ENCODE results near the gene MAP7. TPM values are rescaled to one million over a fixed set of nuclear protein-coding genes. Genes with fewer than 3 reads are reported as not detected.
"Not testable (repeated sequence)": the region's sequence is repeated elsewhere in the genome, so short reads cannot be mapped to it uniquely, and the experiment has no call there.

The MAP7 gene
- total RNA-seq, 1 donor from 2014 or later = 0.40 TPM

DNA sequence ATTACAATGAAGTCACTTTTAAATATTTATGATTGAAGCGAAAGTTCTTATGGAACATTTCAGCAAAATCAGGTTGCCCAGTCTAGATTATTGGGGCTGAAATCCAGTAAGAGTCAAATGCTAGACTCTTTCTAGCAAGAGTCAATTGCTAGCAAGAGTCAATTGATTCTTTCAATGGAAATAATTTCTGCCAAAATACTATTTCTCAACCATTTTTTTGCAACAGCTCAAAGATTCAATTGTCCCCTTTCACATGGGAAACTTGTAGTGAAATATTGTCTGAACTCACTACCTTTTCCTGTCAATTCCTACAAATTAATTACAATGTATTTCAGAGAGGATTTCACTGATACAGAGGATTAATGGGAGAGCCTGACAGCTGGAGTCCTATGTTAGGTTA, 78.3 kb downstream of the MAP7 start:
- DNase-seq (ENCODE audit: low read depth) = no peak

DNA sequence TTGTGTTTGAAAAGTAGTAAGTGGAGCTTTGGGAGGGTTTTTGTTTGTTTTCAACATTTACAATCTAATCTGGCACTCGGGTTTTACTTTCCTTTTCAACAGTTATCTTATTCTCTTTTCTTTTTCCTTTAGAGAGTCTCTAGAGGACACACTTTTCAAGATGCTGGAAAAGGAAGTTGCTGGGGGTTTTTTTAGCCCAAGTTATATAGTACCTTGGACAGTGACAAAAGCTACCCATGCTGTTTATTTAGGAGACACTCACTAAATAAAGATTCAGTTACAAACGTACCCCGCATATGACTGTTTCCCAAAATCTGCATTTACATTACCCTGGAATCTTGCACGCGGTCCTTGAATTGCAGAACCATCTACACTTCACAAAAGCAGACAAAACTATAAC, 78.8 kb downstream of the MAP7 start:
- peak; percentile 17 for DNase-seq (ENCODE audit: low read depth)

DNA sequence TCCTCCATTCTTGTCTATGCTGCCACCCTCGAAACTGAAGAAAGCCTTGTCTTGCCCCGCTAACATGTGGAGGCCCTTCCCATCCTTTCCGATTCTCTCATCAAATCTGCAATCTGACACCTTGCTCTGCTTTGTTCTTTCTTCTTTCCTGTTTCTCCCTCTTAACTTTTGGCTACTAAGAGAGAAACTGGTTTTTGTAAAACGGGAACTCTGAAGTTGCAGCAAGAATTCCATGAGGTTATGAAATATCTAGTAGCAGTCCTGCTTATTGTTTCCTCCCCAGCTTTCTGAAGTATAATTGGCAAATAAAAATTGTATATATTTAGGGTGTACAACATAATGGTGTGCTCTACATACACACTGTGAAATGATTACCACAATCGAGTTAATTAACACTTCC, 80.2 kb downstream of the MAP7 start:
- no peak for DNase-seq (ENCODE audit: low read depth)

DNA sequence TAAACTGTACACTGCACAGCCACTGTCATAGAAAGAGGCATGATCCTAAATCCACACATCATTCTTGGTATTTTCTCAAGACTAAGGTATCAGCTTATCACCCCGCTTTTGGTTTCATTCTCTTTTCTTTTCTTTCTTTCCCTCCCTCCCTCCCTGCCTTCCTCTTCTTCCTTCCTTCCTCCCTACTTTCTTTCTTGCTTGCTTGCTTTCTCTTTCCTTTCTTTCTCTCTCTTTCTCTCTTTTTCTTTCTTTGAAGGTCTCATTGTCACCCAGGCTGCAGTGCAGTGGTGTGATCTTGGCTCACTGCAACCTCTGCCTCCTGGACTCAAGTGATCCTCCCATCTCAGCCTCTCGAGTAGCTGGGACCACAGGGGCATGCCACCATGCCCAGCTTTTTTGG, 81.1 kb downstream of the MAP7 start:
- no peak for DNase-seq (ENCODE audit: low read depth)

DNA sequence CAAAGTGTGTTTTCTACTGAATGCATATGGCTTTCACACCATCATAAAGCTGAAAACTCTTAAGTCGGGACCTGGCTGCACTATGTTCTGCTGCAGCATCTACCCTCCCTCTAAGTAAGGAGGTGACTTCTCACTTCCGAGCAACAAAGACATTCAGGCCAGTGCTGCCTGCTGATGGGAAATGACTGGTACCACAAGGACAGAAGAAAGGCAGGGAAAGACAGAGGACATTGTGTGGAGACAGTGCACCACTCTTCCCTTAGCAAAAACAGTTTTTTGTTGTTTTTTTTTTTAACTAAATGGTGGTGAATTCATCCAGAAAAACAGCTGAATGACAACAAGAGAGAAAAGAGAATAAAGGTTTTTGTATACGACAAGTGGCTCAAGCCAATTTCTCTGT, 81.5 kb downstream of the MAP7 start:
- no peak for DNase-seq (ENCODE audit: low read depth)

DNA sequence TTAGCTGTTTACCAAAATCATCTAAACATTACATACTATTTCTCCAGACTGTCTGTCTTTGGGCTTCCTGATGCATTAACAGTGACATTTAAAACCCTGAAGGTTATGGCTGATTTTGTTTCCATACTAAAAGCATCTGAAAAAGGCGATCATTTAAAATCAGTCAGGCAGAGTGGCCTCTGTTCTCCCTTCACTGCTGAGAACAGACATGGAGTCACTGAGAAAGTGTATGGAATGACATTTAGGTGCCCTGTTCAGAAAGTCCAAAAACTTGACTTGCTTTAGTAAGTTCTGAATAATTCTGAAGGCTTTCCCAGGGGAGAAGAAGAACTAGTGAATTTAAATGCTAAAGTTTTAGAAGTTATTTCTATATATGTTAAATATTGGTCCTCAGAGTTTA, 83.0 kb downstream of the MAP7 start:
- DNase-seq (ENCODE audit: low read depth) = no peak

DNA sequence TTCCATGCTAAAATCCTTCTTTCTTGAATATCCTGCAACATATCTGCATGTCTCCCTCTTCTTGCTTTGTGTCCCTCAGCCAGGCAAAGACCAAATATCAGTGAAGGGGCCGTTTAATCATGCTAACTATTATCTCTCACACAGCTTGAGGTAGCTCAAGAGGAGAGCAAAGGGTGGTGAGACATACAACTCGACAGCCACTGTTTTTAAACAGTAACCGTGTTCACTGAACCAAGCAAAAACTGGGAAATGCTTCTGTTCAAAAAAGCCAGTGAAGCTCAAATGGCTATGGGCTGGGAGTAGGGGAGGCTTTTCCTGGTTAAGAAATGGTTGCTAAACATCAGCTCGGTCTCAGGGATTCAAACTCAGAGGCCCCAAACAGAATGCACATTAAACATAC, 83.4 kb downstream of the MAP7 start:
- DNase-seq (ENCODE audit: low read depth) = no peak

DNA sequence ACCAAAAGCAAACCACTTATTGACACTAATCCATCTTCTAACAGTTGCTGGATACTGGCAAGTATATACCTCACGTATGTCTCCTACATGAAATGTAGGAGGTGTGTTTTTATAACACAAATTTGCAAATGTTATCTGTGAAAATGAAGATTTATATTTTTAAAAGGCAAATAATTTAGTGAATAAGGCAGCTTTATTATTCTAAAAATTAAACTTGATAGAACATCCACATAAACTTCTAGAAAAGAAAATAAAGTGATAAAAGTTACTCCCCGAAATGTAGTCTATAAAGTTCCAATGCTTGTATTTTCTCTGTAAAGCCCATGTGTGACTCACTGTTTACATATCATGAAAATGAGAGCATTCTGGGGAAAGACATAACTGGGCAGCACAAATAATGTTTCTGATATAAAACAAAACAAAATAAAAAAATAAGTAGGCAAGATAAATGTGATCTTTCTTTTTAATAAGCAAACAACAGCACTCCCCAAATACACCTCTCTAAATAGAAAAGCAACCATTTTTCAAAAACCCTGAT, 84.4 kb downstream of the MAP7 start:
- DNase-seq (ENCODE audit: low read depth) = no peak

DNA sequence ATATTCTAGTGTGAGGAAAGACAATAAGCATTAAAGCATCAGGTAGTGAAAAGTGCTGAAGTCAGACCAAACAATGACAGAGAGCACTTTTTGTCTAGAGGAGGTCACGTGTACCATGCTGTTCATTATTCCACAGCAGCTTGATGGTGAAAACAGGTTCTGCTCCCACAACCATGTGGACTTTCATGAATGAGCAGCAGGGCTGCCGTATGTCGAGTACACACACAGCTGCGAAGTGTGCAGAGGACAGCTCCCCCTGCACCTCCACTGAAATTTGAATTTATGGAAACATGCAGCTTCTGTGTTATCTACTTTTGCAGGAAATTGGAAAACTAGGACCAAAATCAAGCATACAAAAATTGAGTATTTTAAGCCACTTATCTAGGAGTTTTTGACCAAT, 85.3 kb downstream of the MAP7 start:
- no peak for DNase-seq (ENCODE audit: low read depth)

DNA sequence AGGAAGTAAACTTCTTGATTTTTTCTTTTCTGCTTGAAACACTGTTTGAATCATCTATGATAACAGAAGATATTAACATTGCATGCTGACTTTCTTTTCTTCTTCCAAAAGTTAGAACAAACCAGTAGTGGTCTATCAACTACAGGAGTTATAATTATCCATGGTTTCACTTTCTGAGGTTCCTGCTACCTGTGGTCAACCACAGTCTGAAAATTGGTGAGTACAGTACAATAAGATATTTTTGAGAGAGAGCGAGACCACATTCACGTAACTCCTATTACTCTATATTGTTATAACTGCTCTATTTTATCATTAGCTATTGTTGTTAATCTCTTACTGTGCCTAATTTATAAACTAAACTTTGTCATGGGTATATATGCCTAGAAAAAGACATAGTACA, 86.1 kb downstream of the MAP7 start:
- no peak for DNase-seq (ENCODE audit: low read depth)

DNA sequence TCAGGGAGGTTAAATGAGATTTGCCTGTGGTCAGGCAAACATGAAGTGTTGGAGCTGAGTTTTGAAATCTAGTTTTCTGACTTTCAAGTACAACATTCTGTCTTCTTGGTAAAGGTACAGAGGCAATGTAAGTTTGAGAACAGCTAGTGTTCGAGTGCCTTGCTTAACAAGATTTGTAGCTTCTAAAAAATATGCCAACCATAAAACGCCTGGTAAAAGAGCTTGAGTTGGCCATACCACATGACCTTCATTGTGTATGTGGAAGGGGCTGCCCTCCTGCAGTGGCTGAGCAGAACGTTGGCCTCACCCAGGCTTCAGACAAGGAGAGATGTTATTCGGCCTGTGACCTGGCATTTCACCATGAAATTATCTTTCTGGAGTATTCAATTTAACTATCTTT, 86.5 kb downstream of the MAP7 start:
- no peak for DNase-seq (ENCODE audit: low read depth)

DNA sequence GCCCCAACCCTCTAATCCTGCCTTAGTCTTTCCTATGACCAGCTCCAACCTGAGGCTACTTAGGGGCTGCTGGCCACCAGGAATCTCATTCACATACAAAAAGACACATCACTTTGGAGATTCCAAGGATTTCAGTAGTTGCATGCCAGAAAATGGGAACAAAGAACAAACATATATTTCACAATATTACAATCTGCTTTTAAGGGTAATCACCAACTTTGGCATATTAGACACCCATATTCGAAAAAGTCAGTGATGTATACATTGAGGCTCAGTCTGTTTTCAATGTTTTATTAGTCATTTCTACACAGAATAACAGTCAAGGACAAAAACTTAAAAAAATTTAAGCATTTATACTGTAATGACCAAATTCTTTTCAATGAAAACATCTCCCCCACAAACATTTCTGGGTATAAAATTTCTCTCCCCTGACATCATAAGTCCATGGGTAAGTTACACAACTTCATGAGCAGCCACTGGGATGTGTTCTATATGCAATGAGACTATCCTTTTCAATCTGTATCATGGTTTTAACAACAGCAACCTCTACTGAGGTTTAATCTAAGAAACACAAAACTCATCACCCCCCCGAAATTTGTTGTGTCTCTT, 103.5 kb downstream of the MAP7 start:
- DNase-seq (ENCODE audit: low read depth) = no peak

DNA sequence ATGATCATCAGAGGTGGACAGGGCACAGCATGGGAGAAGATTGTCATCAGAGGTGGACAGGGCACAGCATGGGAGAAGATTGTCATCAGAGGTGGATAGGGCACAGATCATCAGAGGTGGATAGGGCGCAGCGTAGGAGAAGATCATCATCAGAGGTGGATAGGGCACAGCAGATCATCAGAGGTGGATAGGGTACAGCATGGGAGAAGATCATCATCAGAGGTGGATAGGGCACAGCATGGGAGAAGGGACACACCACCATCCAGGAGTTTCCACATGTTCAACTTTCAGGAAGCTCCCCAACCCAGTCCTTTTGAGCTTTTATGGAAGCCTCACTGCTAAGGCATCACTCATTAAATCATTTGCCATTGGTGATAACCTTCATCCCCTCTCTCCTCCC, 104.1 kb downstream of the MAP7 start:
- DNase-seq (ENCODE audit: low read depth) = no peak

DNA sequence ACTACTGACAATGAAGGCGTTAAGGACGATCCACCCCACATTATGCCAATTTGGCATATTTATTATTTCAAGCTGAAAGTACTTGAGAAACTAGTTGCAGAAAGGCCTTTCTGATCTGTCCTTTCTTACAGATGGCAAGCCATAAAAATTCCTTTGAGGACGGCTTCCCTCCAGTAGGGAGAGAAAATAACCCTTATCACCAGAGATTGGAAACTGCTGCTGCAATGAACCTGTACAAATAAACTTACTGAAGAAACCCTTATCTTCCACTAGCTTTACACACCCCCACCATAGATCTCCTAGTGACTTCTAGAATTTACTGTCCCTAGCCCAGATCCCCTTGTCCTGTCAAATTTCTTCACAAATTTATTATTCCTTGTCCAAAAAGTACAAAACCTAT, 105.2 kb downstream of the MAP7 start:
- no peak for DNase-seq (ENCODE audit: low read depth)

DNA sequence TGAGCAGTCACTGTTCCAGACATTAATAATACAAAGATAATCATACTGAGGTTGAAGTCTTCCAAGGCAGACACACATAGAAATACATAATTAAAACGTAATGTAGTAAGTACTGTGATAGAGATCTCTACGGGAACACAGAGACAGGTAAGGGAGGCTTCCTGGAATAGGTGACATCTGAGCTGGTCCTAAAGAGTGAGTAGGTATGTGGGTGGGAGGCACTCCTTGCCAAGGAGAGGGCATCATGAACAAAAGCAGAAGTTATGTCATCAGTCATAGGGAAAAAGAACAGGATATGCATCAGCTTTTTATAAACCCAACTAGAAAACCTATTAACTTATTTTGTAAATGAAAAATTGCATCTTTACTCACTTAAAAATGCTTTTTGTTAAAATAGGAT, 110.0 kb downstream of the MAP7 start:
- no peak for DNase-seq (ENCODE audit: low read depth)

DNA sequence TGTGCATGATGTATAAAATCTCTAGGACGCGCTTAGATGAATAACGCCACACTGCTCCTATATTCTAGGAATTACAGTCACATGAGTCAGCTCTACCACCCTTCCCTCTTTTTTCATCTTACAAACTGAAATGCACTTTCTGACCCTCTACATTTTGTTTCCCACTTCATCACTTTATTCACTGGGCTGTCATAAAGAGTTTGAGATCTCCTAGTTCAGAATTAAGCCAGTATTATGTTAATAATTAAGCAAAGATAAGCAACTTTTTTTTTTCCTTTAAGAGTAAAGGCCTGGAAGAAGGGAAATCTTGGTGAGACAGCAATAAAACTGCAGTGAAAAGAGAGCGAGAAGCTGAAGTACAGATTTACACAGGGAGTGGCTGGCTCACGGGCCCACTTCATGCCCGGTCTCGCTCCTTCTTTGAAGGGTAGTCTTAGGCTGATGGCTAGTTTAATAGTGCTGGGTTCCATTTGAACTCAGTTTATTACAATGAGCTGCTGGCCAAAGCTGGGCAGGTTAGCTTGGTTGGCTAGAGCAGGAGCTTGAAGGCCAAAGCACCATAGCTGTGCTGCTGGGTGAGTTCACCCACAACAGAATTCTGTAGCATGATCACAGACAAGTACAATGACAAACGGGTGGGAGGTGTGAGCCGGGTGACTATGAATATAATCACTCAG, 110.6 kb downstream of the MAP7 start:
- DNase-seq (ENCODE audit: low read depth) = no peak

DNA sequence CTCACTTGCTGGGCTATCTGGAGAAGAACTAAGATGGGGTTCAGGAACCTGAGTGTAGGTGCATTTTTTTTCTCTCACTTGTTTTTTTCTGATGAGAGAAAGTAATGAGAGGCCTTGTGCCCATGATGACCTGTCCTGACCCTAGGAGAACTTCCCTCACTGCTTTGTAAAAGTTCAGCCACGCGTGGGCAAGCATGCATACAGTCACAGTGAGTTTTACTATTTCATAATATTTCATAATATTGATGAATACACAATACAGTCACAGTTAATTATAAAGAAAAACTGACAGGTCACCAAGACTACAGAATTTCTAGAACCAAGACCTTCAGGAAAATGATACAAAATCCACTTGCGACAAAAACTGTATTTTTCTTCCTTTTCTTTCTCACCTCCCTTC, 111.8 kb downstream of the MAP7 start:
- DNase-seq (ENCODE audit: low read depth) = no peak

DNA sequence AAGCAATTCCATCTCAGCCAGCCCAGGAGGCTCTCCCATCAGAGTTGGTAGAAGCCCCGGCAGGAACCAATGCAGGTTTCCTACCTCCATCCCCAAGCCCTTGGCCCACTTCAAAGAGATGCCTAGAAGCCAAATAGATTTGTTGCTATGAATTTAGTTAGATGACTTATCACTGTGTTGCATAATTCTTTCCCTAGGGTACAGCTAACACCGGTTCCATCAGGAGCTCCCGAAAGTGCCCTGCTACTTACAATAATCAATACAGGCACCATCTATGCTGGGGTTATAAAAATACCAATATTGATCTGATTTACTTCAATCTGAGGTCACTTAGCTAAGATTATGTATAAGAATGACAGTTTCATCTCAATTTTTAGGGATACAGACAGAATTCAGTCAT, 113.0 kb downstream of the MAP7 start:
- DNase-seq (ENCODE audit: low read depth) = no peak

DNA sequence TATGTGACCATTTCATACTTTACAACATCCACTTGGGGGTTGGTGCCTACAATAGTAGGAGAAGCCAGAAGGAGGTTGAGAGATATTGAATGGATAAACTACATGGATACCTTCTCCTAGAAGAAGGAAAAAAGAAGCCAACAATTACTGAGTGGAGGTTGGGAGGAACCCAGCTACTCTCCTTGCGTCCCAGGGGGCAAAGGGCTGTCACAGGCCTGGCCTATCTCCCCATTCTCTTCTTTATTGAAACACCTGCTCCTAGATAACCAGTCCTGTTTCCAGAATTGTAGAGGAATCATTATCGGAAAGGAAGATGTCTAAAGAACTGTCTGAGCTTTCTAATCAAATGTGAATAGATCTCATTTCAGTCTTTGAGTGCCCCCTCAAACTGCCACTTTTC, 115.1 kb downstream of the MAP7 start:
- DNase-seq (ENCODE audit: low read depth) = no peak

DNA sequence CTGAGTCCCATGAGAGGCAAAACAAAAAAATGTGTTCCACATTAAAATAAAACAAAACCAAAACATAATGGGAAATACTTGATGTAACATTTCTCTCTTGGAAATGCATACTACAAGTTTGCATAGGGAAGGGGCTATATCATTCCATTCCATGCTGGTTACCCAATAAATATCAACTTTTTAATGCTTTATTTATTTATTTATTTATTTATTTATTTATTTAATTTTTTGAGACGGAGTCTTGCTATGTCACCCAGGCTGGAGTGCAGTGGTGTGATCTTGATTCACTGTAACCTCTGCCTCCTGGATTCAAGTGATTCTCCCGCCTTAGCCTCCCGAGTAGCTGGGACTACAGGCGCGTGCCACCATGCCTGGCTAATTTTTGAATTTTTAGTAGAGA, 118.9 kb downstream of the MAP7 start:
- DNase-seq (ENCODE audit: low read depth) = not testable (repeated sequence)

DNA sequence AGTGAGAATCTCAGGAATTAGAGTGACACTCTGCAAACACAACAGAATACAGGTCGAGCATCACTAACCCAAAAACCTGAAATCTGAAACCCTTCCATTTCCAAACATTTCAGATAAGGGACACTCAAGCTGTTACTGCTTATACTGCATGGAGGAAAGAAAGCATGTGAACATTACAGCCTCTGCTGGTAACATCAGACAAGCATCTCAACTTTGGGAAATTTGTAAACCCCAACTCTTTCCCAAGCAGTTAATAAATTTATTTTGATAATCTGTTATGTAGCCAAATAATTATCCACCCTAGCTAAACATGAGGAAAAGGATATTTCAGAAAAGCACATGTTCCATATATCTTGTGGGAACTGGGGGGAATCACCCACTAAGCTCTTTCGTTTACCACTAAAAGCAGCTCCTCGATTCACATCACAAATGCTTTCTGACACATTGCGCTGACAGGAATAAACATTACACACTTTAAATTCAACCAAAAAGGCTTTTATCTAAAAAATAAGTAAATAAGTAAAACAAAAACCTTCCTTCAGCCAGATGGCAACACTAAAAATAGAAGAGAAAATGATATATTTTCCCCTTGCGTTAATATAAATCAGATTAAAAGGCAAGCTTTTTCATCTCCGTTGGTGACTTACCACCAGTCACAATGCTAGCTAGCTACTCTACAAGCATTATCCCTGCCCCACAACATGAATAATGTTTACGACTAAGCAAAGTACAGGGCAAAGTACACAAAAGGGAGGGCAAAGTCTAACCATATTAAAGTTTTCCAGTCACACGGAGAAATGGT, 120.8 kb downstream of the MAP7 start:
- DNase-seq (ENCODE audit: low read depth) = no peak

DNA sequence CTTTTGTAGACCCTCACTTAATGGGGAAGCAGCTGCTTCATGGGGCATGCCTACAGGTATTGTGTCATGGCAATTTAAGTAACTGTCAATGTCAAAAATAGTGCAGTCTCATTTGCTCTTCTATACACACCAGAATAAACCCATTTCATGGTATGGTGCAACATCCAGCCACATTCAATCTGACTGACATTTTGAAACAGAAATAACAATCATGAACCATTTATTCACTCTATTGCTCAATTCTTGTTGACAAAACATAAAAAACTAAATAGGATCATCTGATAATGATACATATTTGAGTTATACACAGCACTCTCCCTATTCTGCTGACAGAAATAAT, 122.9 kb downstream of the MAP7 start:
- DNase-seq (ENCODE audit: low read depth) = no peak
